ENCODE measurements around the gene CYP4F3.

Gene CYP4F3

GRCh38 chr19:15635016-15635805, 5.5 kb upstream of the CYP4F3 start:
- no peak for TF ChIP-seq CTCF (conservative IDR thresholded peaks at IDR 0.05; ENCODE audit: low read depth, low read length)
- Histone ChIP-seq H3K27me3 (ENCODE audit: insufficient read depth, low read depth) (peaks cover 4% of the 10 kb centered on the region; the same call in 1 of the 2 replicates), H3K4me3 (IDR thresholded peaks at IDR 0.05; ENCODE audit: insufficient read depth, low read depth, low read length) (no peak overlapping the region), H3K79me2 (ENCODE audit: insufficient read depth, low read depth) (no peaks in the 10 kb centered on the region), H3K36me3 (ENCODE audit: insufficient read depth) (no peaks in the 10 kb centered on the region), H3K27ac (no peak overlapping the region), H3K4me2 (no peak overlapping the region), H3K9ac (no peak overlapping the region), H3K4me1 (ENCODE audit: low read depth, poor library complexity, severe bottlenecking) (no peaks in the 10 kb centered on the region), H4K20me1 (ENCODE audit: insufficient read depth) (no peaks in the 10 kb centered on the region), H2AFZ (ENCODE audit: low read depth) (no peak overlapping the region)

GRCh38 chr19:15636026-15636425, 4.7 kb upstream of the CYP4F3 start:
- no peaks in the 10 kb centered on the region for H3K36me3 ChIP-seq (ENCODE audit: insufficient read depth)
- H3K4me1 ChIP-seq (ENCODE audit: low read depth, poor library complexity, severe bottlenecking), result no peaks in the 10 kb centered on the region
- no peak for TF ChIP-seq CTCF (conservative IDR thresholded peaks at IDR 0.05; ENCODE audit: low read depth, low read length)
- H3K27me3 ChIP-seq (ENCODE audit: insufficient read depth, low read depth), result peaks cover 4% of the 10 kb centered on the region; the same call in 1 of the 2 replicates
- no peak overlapping the region for H3K4me3 ChIP-seq (IDR thresholded peaks at IDR 0.05; ENCODE audit: insufficient read depth, low read depth, low read length)
- H3K27ac ChIP-seq, result no peak overlapping the region
- H3K4me2 ChIP-seq, result no peak overlapping the region
- H4K20me1 ChIP-seq (ENCODE audit: insufficient read depth), result no peaks in the 10 kb centered on the region
- H3K9ac ChIP-seq, result no peak overlapping the region
- no peaks in the 10 kb centered on the region for H3K79me2 ChIP-seq (ENCODE audit: insufficient read depth, low read depth)
- H2AFZ ChIP-seq (ENCODE audit: low read depth), result no peak overlapping the region

GRCh38 chr19:15639596-15639995, 1.1 kb upstream of the CYP4F3 start:
- no peaks in the 10 kb centered on the region for H3K4me1 ChIP-seq (ENCODE audit: low read depth, poor library complexity, severe bottlenecking)
- no peak for TF ChIP-seq CTCF (conservative IDR thresholded peaks at IDR 0.05; ENCODE audit: low read depth, low read length)

GRCh38 chr19:15640904-15641597, 354 bp downstream of the CYP4F3 start:
- Histone ChIP-seq H4K20me1 (ENCODE audit: insufficient read depth) (no peaks in the 10 kb centered on the region), H3K4me1 (ENCODE audit: low read depth, poor library complexity, severe bottlenecking) (no peaks in the 10 kb centered on the region), H3K36me3 (ENCODE audit: insufficient read depth) (no peaks in the 10 kb centered on the region), H3K9ac (no peak overlapping the region), H3K4me2 (no peak overlapping the region), H3K27me3 (ENCODE audit: insufficient read depth, low read depth) (peaks cover 4% of the 10 kb centered on the region; the same call in 1 of the 2 replicates), H3K27ac (no peak overlapping the region), H2AFZ (ENCODE audit: low read depth) (no peak overlapping the region), H3K4me3 (IDR thresholded peaks at IDR 0.05; ENCODE audit: insufficient read depth, low read depth, low read length) (no peak overlapping the region), H3K79me2 (ENCODE audit: insufficient read depth, low read depth) (no peaks in the 10 kb centered on the region)
- TF ChIP-seq CTCF (conservative IDR thresholded peaks at IDR 0.05; ENCODE audit: low read depth, low read length), result no peak

More at GRCh38 chr19:15639596-15639995, 1.1 kb upstream of the CYP4F3 start:
- Histone ChIP-seq H3K36me3 (ENCODE audit: insufficient read depth) (no peaks in the 10 kb centered on the region), H3K4me3 (IDR thresholded peaks at IDR 0.05; ENCODE audit: insufficient read depth, low read depth, low read length) (no peak overlapping the region), H3K27ac (no peak overlapping the region), H3K9ac (no peak overlapping the region), H3K79me2 (ENCODE audit: insufficient read depth, low read depth) (no peaks in the 10 kb centered on the region), H2AFZ (ENCODE audit: low read depth) (no peak overlapping the region), H4K20me1 (ENCODE audit: insufficient read depth) (no peaks in the 10 kb centered on the region), H3K27me3 (ENCODE audit: insufficient read depth, low read depth) (peaks cover 4% of the 10 kb centered on the region; the same call in 1 of the 2 replicates), H3K4me2 (no peak overlapping the region)

All from KMS-11 (cell line).